ENCODE measurements around the gene TRIM37. TPM values are rescaled to one million over a fixed set of nuclear protein-coding genes. Genes with fewer than 3 reads are reported as not detected.

The TRIM37 gene
- total and polyA plus RNA-seq, 4 donors = 9.1 to 39.0 (median 16.8) TPM

GRCh38 chr17:58996968-58997367 is 109.7 kb downstream of the TRIM37 start:
- H3K4me1 ChIP-seq (ENCODE audit: control insufficient read depth in 5 of 5, insufficient read depth in 5 of 5, low read length in 5 of 5) = peaks cover 0 to under 1% (median 0%) of the 10 kb centered on the region in 5 donors
- H3K36me3 ChIP-seq (ENCODE audit: control insufficient read depth in 4 of 4, insufficient read depth in 4 of 4, low read length in 4 of 4) = peaks cover 5 to 14% (median 8%) of the 10 kb centered on the region in 4 donors
- no peak for TF ChIP-seq CTCF (IDR thresholded peaks at IDR 0.05; ENCODE audit: control extremely low read depth, extremely low read depth)
- no peaks in the 10 kb centered on the region for H3K27me3 ChIP-seq (ENCODE audit: control insufficient read depth in 3 of 3, insufficient read depth in 3 of 3, low read length in 2 of 3)
- H3K27ac ChIP-seq (ENCODE audit: low read depth in 1 of 2, low read length in 1 of 2) = no peak overlapping the region
- no peak overlapping the region for H3K4me3 ChIP-seq
- 33 to 66% methylated on average over 4 of the region's 4 CpGs for WGBS, 2 donors
- ATAC-seq (ENCODE audit: insufficient read depth, low FRiP score) = no peak
- no peaks in the 10 kb centered on the region for H3K9me3 ChIP-seq (ENCODE audit: control insufficient read depth in 4 of 4, insufficient read depth in 3 of 4, low read length in 3 of 4)
- no peak for DNase-seq
- no peak overlapping the region for H3K9ac ChIP-seq (ENCODE audit: insufficient read depth in 1 of 2, low read length in 2 of 2)

GRCh38 chr17:58995247-58995940 is 111.3 kb downstream of the TRIM37 start:
- Histone ChIP-seq H3K27me3 (ENCODE audit: control insufficient read depth in 3 of 3, insufficient read depth in 3 of 3, low read length in 2 of 3) (no peaks in the 10 kb centered on the region), H3K36me3 (ENCODE audit: control insufficient read depth in 4 of 4, insufficient read depth in 4 of 4, low read length in 4 of 4) (peaks cover 5 to 12% (median 8%) of the 10 kb centered on the region in 4 donors), H3K4me1 (ENCODE audit: control insufficient read depth in 5 of 5, insufficient read depth in 5 of 5, low read length in 5 of 5) (peaks cover 0 to 3% (median 0%) of the 10 kb centered on the region in 5 donors), H3K4me3 (no peak overlapping the region), H3K27ac (ENCODE audit: low read depth in 1 of 2, low read length in 1 of 2) (no peak overlapping the region), H3K9ac (ENCODE audit: insufficient read depth in 1 of 2, low read length in 2 of 2) (no peak overlapping the region), H3K9me3 (ENCODE audit: control insufficient read depth in 4 of 4, insufficient read depth in 3 of 4, low read length in 3 of 4) (no peaks in the 10 kb centered on the region)
- WGBS, 2 donors = 92 to 97% methylated on average over 7 of the region's 7 CpGs
- DNase-seq (no peak), ATAC-seq (ENCODE audit: insufficient read depth, low FRiP score) (no peak)
- no peak for TF ChIP-seq CTCF (IDR thresholded peaks at IDR 0.05; ENCODE audit: control extremely low read depth, extremely low read depth)

- H3K9ac ChIP-seq (ENCODE audit: insufficient read depth in 1 of 2, low read length in 2 of 2) = no peak overlapping the region
- whole genome bisulfite sequencing, 2 donors = 86 to 89% methylated on average over 5 of the region's 5 CpGs
- peaks cover 0 to 5% (median 2%) of the 10 kb centered on the region in 4 donors for H3K36me3 ChIP-seq (ENCODE audit: control insufficient read depth in 4 of 4, insufficient read depth in 4 of 4, low read length in 4 of 4)
- ATAC-seq (ENCODE audit: insufficient read depth, low FRiP score) = no peak
- H3K9me3 ChIP-seq (ENCODE audit: control insufficient read depth in 4 of 4, insufficient read depth in 3 of 4, low read length in 3 of 4) = no peaks in the 10 kb centered on the region
- no peak for DNase-seq
- peaks cover 0 to 3% (median 0%) of the 10 kb centered on the region in 5 donors for H3K4me1 ChIP-seq (ENCODE audit: control insufficient read depth in 5 of 5, insufficient read depth in 5 of 5, low read length in 5 of 5)
- no peaks in the 10 kb centered on the region for H3K27me3 ChIP-seq (ENCODE audit: control insufficient read depth in 3 of 3, insufficient read depth in 3 of 3, low read length in 2 of 3)
- no peak overlapping the region for H3K27ac ChIP-seq (ENCODE audit: low read depth in 1 of 2, low read length in 1 of 2)
- H3K4me3 ChIP-seq = no peak overlapping the region
- no peak for TF ChIP-seq CTCF (IDR thresholded peaks at IDR 0.05; ENCODE audit: control extremely low read depth, extremely low read depth)
These were observed 113.4 kb downstream of the TRIM37 start for GRCh38 chr17:58993311-58993710.

All from lung (tissue), 12 donors.